Adrenal gland (tissue), 5 donors: ENCODE measurements around the gene STRN3.

ENCODE experiments used
- CTCF ChIP-seq, 6 experiments: fragments of 450-650 bp in 4 of 6; fragments of 200-600 bp in 2 of 6; sonication (generic) in 1 of 6; IDR thresholded peaks; 1 replicate in 5 of 6; 2 replicates in 1 of 6; pipeline versions ENCODE4 v1.5.1 to v1.8.0; 2016 to 2021; ENCODE audit warnings: antibody characterized with exemption in 6 of 6, mild to moderate bottlenecking in 2 of 6, moderate library complexity in 1 of 6
- POLR2A ChIP-seq, 2 donors: fragments of 450-650 bp; IDR thresholded peaks; one replicate each; pipeline ENCODE4 v1.6.1; 2017; ENCODE audit warnings: antibody characterized with exemption in 2 of 2, mild to moderate bottlenecking in 2 of 2, moderate library complexity in 1 of 2
- donor health status: DM: no; HTN: no; CAD: no.

DNA sequence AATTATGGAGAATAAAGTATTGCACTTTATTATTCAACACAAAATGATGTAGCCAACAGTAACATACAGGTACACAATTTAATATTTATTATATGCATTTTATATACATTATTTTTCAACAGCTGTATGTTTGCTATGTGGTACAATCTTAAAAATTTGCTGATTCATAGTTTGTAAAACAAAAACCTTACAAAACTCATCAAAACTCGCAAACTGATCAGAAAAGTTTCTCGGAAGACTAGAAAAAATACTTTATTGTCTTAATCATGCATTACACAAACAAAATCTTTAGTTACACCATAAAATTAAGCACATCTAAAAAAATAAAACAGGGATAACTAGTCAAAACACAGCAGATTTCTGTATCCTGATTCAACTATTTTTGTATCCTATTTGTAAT, 132.4 kb downstream of the STRN3 start:
- TF ChIP-seq CTCF (IDR thresholded peaks at IDR 0.05) (no peak), POLR2A (IDR thresholded peaks at IDR 0.05) (no peak)
